ENCODE measurements around the gene LGALSL. TPM values are rescaled to one million over a fixed set of nuclear protein-coding genes. Genes with fewer than 3 reads are reported as not detected.

Gene LGALSL
- total RNA-seq, 1 experiment from 2014 or later: 23.8 TPM

GRCh38 chr2:64405581-64406406 lies 48.2 kb upstream of the LGALSL start:
- Mint-ChIP-seq H3K27me3 (ENCODE audit: low read depth) (no peaks in the 10 kb centered on the region), H3K27ac (peak overlapping the region in 1 of 3 experiments; percentile 52; a peak in 1 of 7 replicates), H3K9me3 (no peaks in the 10 kb centered on the region), H3K4me1 (peaks cover 36 to 47% of the 10 kb centered on the region in 2 experiments), H3K36me3 (ENCODE audit: insufficient read depth in 1 of 3, low read depth in 3 of 3) (0 out of 7 replicates have a peak, but pooled peaks cover 0 to 1% (median 0%) of the 10 kb centered on the region in 3 experiments), H3K4me3 (no peak overlapping the region)
- Histone ChIP-seq H4K91ac (ENCODE audit: insufficient read length, low read depth, low read length) (no peak overlapping the region), H3K23ac (ENCODE audit: insufficient read length, low read depth, low read length) (no peak overlapping the region), H3T11ph (ENCODE audit: low read length) (peak overlapping the region; percentile 26), H3K79me2 (ENCODE audit: insufficient read depth, low read length) (no peaks in the 10 kb centered on the region), H4K8ac (replicated peaks; ENCODE audit: insufficient read length, low read depth, low read length) (no peak overlapping the region), H3K4me2 (ENCODE audit: insufficient read depth, insufficient read length, low read length) (no peak overlapping the region), H2AFZ (ENCODE audit: low read length) (no peak overlapping the region), H3K56ac (ENCODE audit: insufficient read length, low read depth, low read length) (no peak overlapping the region), H4K5ac (ENCODE audit: insufficient read length, low read depth, low read length) (no peak overlapping the region), H3K9me3 (ENCODE audit: control insufficient read depth, low read depth, low read length) (no peaks in the 10 kb centered on the region), H3K79me1 (ENCODE audit: insufficient read depth, low read depth, low read length, poor library complexity, severe bottlenecking) (no peaks in the 10 kb centered on the region), H2BK120ac (ENCODE audit: low read depth, low read length, poor library complexity, severe bottlenecking) (no peak overlapping the region), H3K14ac (ENCODE audit: insufficient read depth, low read length) (no peak overlapping the region), H3K27me3 (ENCODE audit: insufficient read depth, low read length) (no peaks in the 10 kb centered on the region), H3K27ac (ENCODE audit: insufficient read length, low read depth, low read length) (no peak overlapping the region), H2AK5ac (ENCODE audit: insufficient read length, low read length) (no peak overlapping the region), H3K18ac (ENCODE audit: insufficient read length, low read depth, low read length) (peak overlapping the region; percentile 9), H3K4ac (ENCODE audit: low read depth, low read length) (no peak overlapping the region), H2BK15ac (ENCODE audit: low read depth, low read length) (no peak overlapping the region), H2BK12ac (ENCODE audit: insufficient read length, low read depth, low read length) (no peak overlapping the region), H2BK20ac (ENCODE audit: low read depth, low read length, poor library complexity, severe bottlenecking) (no peak overlapping the region), H3K9ac (ENCODE audit: extremely low read depth, insufficient read length, low read length) (no peak overlapping the region), H3K4me1 (ENCODE audit: insufficient read depth, low read length) (peaks cover 16% of the 10 kb centered on the region), H3K23me2 (ENCODE audit: insufficient read length, low read depth, low read length, poor library complexity, severe bottlenecking) (peaks cover 5% of the 10 kb centered on the region), H4K20me1 (ENCODE audit: control insufficient read depth, insufficient read depth, insufficient read length) (no peaks in the 10 kb centered on the region), H2BK5ac (ENCODE audit: insufficient read length, low read length) (no peak overlapping the region)
- no peak for DNase-seq
- no peak for TF ChIP-seq CTCF (conservative IDR thresholded peaks at IDR 0.05)
- WGBS (ENCODE audit: extremely low coverage, insufficient read length, low lambda C conversion rate): no CpG with 5 or more reads among the region's 11 CpGs

Data from H9 (cell line).